WTC11 (cell line): ENCODE data around the gene BTBD19. TPM values are rescaled to one million over a fixed set of nuclear protein-coding genes. Genes with fewer than 3 reads are reported as not detected.
"Not testable (repeated sequence)": the region's sequence is repeated elsewhere in the genome, so short reads cannot be mapped to it uniquely, and the experiment has no call there.

ENCODE experiments used
- ATAC-seq: fragments of 200-7000 bp; cut with Tn5 transposase; 2 replicates; pipeline ENCODE4 v1.10.0; 2021; ENCODE audit warnings: mild to moderate bottlenecking, moderate library complexity
- CTCF ChIA-PET: fragments of 300-600 bp; sonication (Branson Sonifier 250); formaldehyde crosslinking; loops from one replicate; lab custom pipeline; 2021; ENCODE audit warnings: antibody characterized with exemption; lab: Charles Lee
- POLR2A ChIA-PET: fragments of 350-600 bp; sonication (Branson Sonifier 250); formaldehyde crosslinking; loops from one replicate; lab custom pipeline; 2021; ENCODE audit warnings: antibody characterized with exemption; lab: Charles Lee
- DNase-seq: peaks from one replicate; pipeline ENCODE4 v3.0.0; 2021; ENCODE audit warnings: low spot score
- H3K27ac Mint-ChIP-seq: 2 replicates; pipeline ENCODE4 v1.8.0; 2021; ENCODE audit warnings: mixed read lengths
- H3K27me3 Mint-ChIP-seq: 2 replicates; pipeline ENCODE4 v1.8.0; 2021; ENCODE audit warnings: low read depth, mild to moderate bottlenecking, moderate library complexity, mixed read lengths
- H3K36me3 Mint-ChIP-seq: 2 replicates; pipeline ENCODE4 v1.8.0; 2021; ENCODE audit warnings: mixed read lengths
- H3K4me1 Mint-ChIP-seq: 2 replicates; pipeline ENCODE4 v1.8.0; 2022; ENCODE audit warnings: mixed read lengths
- H3K4me3 Mint-ChIP-seq: 2 replicates; pipeline ENCODE4 v1.8.0; 2021; ENCODE audit warnings: mild to moderate bottlenecking, moderate library complexity, mixed read lengths
- H3K9me3 Mint-ChIP-seq: 2 replicates; pipeline ENCODE4 v1.8.0; 2021; ENCODE audit warnings: mixed read lengths
- KAT7 ChIP-seq: sonication (generic); formaldehyde crosslinking; IDR thresholded peaks from 2 replicates; pipeline ENCODE4 v1.8.1; 2023; ENCODE audit warnings: missing genetic modification reagents, mild to moderate bottlenecking, borderline replicate concordance
- SMAD3 ChIP-seq: sonication (generic); formaldehyde crosslinking; IDR thresholded peaks from 2 replicates; pipeline ENCODE4 v1.8.0; 2022; ENCODE audit warnings: missing genetic modification reagents, mild to moderate bottlenecking, borderline replicate concordance
- SMAD4 ChIP-seq: sonication (generic); formaldehyde crosslinking; IDR thresholded peaks from 2 replicates; pipeline ENCODE4 v1.8.0; 2022; ENCODE audit warnings: mild to moderate bottlenecking, missing genetic modification reagents
- ZNF138 ChIP-seq: sonication (generic); formaldehyde crosslinking; conservative IDR thresholded peaks from 2 replicates; pipeline ENCODE4 v1.8.1; 2022; ENCODE audit warnings: mild to moderate bottlenecking, moderate library complexity, missing genetic modification reagents
- total RNA-seq: library from RNA; stranded (reverse); gene quantifications from 3 replicates; pipeline ENCODE4 v1.2.3, GENCODE V29; 2021
- TF ChIP-seq, protein P1 (sequence below): fragments of 250-450 bp; sonication (Bioruptor Pico); IDR thresholded peaks from 2 replicates; pipeline ENCODE4 v1.8.0; 2021; ENCODE audit warnings: mild to moderate bottlenecking
- TF ChIP-seq, protein P2 (sequence below): sonication (generic); formaldehyde crosslinking; IDR thresholded peaks from 2 replicates; pipeline ENCODE4 v1.8.1; 2022; ENCODE audit warnings: missing genetic modification reagents, borderline replicate concordance

The BTBD19 gene
- total RNA-seq, 1 experiment from 2014 or later = 1.7 TPM

DNA sequence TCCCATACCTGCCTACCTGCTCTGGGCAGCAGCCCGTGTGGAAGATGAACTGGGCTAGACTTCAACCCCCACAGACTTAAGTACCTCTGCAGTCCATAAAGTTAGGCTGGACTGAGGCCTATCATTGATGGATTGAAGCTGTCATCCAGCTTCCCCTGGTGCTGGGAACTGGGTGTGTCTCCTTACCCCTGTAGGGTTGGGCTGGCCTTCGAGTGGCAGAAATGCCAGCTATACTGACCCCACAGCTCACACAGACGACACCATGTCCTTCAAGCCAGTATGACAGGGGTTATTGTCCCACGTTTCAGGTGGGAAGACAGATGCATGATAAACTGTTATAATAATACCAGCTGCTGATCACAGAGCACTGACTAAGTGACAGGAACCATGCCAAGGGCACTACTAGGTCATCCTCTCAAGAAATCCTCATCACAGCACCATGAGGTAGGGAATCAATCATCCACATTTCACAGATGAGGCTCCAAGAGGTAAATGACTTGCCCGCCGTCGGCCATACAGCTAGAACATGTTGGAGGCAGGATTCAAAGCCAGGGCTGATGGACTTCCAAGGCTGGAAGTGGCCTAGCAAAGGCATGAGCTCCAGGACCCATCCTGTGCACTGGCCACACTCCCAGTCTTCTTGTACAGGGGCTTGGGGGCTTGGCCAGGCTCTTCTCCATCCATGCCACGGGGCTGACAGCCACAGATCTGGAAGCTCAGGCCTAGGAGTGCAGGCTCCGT, 20.0 kb upstream of the BTBD19 start, which contains the start of gene BEST4 (continued):
- TF ChIP-seq, protein P1, sequence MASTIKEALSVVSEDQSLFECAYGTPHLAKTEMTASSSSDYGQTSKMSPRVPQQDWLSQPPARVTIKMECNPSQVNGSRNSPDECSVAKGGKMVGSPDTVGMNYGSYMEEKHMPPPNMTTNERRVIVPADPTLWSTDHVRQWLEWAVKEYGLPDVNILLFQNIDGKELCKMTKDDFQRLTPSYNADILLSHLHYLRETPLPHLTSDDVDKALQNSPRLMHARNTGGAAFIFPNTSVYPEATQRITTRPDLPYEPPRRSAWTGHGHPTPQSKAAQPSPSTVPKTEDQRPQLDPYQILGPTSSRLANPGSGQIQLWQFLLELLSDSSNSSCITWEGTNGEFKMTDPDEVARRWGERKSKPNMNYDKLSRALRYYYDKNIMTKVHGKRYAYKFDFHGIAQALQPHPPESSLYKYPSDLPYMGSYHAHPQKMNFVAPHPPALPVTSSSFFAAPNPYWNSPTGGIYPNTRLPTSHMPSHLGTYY (CRISPR knock-in tag) = no peak

DNA sequence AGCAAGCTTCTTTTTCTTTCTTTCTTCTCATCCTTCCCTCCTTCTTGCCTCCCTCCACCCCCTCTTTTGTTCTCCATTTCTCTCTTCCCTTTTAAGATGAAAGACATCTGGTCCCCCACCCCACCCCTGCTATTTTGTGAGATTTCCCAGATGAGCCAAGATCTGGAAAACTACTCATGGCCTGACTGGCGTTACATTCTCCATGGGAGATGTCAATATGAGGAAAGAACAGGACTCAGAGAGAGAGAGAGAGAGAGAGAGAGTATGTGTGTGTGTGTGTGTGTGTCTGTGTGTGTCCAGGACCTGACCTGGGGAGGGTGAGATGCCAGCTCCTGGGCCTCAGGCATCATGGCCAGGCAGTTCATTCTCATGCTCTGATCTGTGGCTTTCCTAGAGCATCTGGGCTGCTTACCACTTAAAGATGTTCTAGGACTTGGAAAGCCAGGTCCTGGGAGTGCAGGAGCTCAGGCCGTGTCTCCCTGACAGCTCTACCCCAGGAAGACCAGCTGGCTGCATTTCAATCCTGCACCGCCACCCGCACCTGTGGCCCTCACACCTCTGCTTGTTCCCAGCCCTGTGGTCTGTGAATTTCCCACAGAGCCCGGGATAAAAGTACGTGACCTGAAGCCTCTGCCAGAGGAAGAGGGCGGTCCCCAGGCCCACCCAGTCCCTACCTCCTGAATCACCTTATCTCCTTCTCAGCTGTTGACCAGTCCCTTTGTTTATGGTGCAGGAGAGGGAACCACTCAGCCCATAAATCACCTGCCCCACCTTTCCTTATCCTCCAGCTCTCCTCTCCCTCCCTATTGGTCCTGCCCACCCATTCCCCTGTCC, 17.1 kb upstream of the BTBD19 start:
- no peak for DNase-seq
- POLR2A ChIA-PET = interaction anchor here (1.4 to 1.5 kb wide), 2 partner anchors 9 to 22 kb away, joined by 4 read pairs; partner anchors contain the start of gene PLK3
- H3K4me3 Mint-ChIP-seq = no peak overlapping the region
- ATAC-seq = no peak
- no peaks in the 10 kb centered on the region for H3K9me3 Mint-ChIP-seq
- H3K27ac Mint-ChIP-seq = no peak overlapping the region
- no peaks in the 10 kb centered on the region for H3K36me3 Mint-ChIP-seq
- peaks cover 4% of the 10 kb centered on the region for H3K27me3 Mint-ChIP-seq
- CTCF ChIA-PET = interaction anchor here (0.7 to 2.6 kb wide), 2 partner anchors 9 to 37 kb away, joined by 3 to 12 read pairs; partner anchors contain the start of gene PLK3
- peaks cover 20% of the 10 kb centered on the region for H3K4me1 Mint-ChIP-seq
- no peak for TF ChIP-seq SMAD4 (CRISPR knock-in tag)
- TF ChIP-seq, protein P2, sequence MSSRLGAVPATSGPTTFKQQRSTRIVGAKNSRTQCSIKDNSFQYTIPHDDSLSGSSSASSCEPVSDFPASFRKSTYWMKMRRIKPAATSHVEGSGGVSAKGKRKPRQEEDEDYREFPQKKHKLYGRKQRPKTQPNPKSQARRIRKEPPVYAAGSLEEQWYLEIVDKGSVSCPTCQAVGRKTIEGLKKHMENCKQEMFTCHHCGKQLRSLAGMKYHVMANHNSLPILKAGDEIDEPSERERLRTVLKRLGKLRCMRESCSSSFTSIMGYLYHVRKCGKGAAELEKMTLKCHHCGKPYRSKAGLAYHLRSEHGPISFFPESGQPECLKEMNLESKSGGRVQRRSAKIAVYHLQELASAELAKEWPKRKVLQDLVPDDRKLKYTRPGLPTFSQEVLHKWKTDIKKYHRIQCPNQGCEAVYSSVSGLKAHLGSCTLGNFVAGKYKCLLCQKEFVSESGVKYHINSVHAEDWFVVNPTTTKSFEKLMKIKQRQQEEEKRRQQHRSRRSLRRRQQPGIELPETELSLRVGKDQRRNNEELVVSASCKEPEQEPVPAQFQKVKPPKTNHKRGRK (CRISPR knock-in tag) = no peak

DNA sequence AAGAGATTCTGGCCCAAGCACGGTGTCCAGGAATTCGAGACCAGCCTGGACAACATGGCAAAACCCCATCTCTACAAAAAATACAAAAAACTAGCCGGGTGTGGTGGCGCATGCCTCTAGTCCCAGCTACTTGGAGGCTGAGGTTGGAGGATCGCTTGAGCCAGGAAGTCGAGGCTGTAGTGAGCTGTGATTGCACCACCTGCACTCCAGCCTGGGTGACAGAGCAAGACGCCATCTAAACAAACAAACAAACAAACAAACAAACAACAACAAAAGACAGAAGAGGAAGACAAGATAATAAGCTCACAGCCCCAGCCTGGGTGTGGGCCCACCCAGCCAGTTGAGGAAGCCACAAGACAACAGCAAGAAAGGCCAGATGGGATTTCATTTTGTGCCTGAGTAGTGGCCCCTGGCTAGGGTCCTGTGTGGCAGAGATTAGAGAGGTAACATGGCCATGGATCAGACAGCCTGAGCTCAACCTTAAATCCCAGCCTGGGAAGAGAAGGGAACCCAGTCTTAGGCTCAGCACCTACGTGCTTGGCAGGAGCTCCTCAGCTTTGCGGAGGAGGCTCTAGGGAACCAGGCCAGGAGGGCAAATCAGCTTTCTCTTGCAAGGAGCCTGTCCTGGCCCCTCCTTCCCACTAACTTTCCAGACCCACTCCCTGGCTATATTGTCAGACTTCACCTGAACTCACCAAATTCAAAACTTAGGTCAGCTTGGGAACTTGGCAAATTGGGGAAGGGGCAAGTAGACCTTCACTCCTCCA, 15.4 kb upstream of the BTBD19 start:
- DNase-seq (no peak), ATAC-seq (peak; percentile 2; the same call in 1 of the 2 replicates)
- CTCF ChIA-PET = interaction anchor here (0.6 to 2.7 kb wide), 24 partner anchors 8 to 700 kb away, joined by 3 to 26 read pairs (median 6); partner anchors contain the start of genes BTBD19, EIF2B3, HECTD3 and PTCH2
- Mint-ChIP-seq H3K36me3 (no peaks in the 10 kb centered on the region), H3K9me3 (no peaks in the 10 kb centered on the region), H3K27ac (peak overlapping the region; percentile 79), H3K27me3 (no peaks in the 10 kb centered on the region), H3K4me1 (peaks cover 15% of the 10 kb centered on the region), H3K4me3 (peak overlapping the region; percentile 20)
- TF ChIP-seq KAT7 (CRISPR knock-in tag) (no peak), ZNF138 (CRISPR knock-in tag) (no peak), SMAD3 (CRISPR knock-in tag) (no peak)
- POLR2A ChIA-PET = interaction anchor here (0.6 to 2.0 kb wide), 6 partner anchors 15 to 49 kb away, joined by 3 to 11 read pairs (median 4); partner anchors contain the start of genes BTBD19 and RPS8

DNA sequence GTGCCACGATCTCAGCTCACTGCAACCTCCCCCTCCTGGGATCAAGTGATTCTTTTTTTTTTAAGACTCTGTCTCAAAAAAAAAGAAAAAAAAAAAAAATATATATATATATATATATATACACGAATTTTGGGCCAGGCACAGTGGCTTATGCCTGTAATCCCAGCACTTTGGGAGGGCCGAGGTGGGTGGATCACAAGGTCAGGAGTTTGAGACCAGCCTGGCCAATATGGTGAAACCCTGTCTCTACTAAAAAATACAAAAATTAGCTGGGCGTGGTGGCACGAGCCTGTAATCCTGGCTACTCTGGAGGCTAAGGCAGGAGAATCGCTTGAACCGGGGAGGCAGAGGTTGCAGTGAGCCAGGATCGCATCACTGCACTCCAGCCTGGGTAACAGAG, 10.4 kb upstream of the BTBD19 start:
- peaks cover 24% of the 10 kb centered on the region for H3K4me1 Mint-ChIP-seq
- DNase-seq, ATAC-seq, H3K36me3 Mint-ChIP-seq, H3K9me3 Mint-ChIP-seq, H3K27ac Mint-ChIP-seq, H3K27me3 Mint-ChIP-seq, H3K4me3 Mint-ChIP-seq: not testable (repeated sequence)
- CTCF ChIA-PET = interaction anchor here (1.8 to 2.0 kb wide), 2 partner anchors 10 to 38 kb away, joined by 5 to 9 read pairs; partner anchors contain the start of genes BTBD19 and DYNLT4
- POLR2A ChIA-PET = interaction anchor here (4.3 kb wide), 1 partner anchor 16 kb away, joined by 43 read pairs; no protein-coding TSS in a partner anchor
